ENCODE measurements around the gene SIGLEC5. TPM values are rescaled to one million over a fixed set of nuclear protein-coding genes. Genes with fewer than 3 reads are reported as not detected.

The SIGLEC5 gene
- total RNA-seq, 1 donor from 2014 or later = not detected

DNA sequence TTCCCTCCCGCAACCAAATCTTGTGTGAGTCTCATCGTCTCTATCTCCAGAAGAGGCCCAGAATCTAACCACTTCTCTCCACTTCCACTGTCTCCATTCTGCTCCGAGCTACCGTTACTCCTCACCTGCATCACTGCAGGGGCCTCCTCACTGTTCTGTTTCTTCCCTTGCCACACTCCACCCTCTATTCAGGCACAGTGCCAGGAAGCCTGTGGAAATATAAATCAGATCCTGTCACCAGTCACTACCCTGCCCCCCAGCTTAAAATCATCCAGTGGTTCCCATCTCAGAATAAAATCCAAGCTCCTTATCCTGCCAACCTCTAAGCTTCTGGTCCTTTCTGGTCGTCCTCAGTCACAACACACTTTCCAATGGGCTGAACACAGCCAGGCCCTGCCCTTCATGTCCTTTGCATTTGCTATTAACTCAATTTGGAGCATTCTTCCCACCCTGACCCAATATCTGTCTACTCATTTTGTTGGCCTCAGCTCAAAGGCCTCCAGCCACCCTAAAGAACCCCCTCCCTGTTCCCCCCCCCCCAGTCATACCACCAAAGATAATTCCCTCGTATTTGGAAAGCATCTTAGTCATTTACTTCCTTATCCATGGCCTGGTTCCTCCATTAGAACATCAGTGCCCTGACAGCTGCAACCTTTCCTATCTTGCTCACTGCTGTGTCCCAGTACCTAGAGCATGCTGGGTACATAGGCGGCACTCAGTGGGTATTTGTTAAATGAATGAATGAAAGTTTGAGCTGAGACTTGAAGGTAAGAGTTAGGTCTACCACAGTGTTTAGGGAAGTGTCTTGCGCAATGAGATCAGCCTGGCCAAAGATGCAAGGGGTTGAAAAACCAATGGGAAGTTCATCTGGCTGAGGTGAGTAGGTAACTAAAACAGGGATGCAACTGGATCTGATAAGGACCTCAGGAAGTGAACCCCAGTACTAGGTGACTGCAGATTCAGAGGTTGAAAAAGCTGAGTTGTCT, 34.7 kb downstream of the SIGLEC5 start:
- Mint-ChIP-seq H3K27ac (ENCODE audit: unreplicated experiment) (no peak overlapping the region), H3K27me3 (ENCODE audit: low read depth, unreplicated experiment) (peaks cover 4% of the 10 kb centered on the region), H3K9me3 (ENCODE audit: unreplicated experiment) (peaks cover 10% of the 10 kb centered on the region), H3K4me1 (ENCODE audit: low read depth, unreplicated experiment) (peaks cover 4% of the 10 kb centered on the region), H3K36me3 (ENCODE audit: low read depth, unreplicated experiment) (peaks cover 6% of the 10 kb centered on the region), H3K4me3 (ENCODE audit: unreplicated experiment) (peak overlapping the region; percentile 90)
- Histone ChIP-seq H4K20me1 (ENCODE audit: insufficient read depth, low read length) (no peaks in the 10 kb centered on the region), H3K27ac (ENCODE audit: low read depth, low read length) (no peak overlapping the region), H3K9me3 (ENCODE audit: insufficient read depth, low read depth, low read length) (peaks cover 2% of the 10 kb centered on the region), H3K4me1 (ENCODE audit: insufficient read depth, low read length) (no peaks in the 10 kb centered on the region), H3K36me3 (ENCODE audit: insufficient read depth, low read length) (no peaks in the 10 kb centered on the region), H3K4me2 (ENCODE audit: low read length) (peak overlapping the region; percentile 96), H3K79me2 (ENCODE audit: insufficient read depth, low read length) (no peaks in the 10 kb centered on the region), H3K27me3 (ENCODE audit: insufficient read depth, low read length) (peaks cover 2% of the 10 kb centered on the region), H3K4me3 (ENCODE audit: insufficient read depth, low read depth, low read length) (peak overlapping the region; percentile 74), H3K9ac (ENCODE audit: low read length) (no peak overlapping the region), H2AFZ (ENCODE audit: low read depth, low read length) (peak overlapping the region; percentile 100)
- no peak for FAIRE-seq
- TF ChIP-seq, protein P1, sequence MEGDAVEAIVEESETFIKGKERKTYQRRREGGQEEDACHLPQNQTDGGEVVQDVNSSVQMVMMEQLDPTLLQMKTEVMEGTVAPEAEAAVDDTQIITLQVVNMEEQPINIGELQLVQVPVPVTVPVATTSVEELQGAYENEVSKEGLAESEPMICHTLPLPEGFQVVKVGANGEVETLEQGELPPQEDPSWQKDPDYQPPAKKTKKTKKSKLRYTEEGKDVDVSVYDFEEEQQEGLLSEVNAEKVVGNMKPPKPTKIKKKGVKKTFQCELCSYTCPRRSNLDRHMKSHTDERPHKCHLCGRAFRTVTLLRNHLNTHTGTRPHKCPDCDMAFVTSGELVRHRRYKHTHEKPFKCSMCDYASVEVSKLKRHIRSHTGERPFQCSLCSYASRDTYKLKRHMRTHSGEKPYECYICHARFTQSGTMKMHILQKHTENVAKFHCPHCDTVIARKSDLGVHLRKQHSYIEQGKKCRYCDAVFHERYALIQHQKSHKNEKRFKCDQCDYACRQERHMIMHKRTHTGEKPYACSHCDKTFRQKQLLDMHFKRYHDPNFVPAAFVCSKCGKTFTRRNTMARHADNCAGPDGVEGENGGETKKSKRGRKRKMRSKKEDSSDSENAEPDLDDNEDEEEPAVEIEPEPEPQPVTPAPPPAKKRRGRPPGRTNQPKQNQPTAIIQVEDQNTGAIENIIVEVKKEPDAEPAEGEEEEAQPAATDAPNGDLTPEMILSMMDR (IDR thresholded peaks at IDR 0.05; ENCODE audit: insufficient read depth, low read depth, low read length) = no peak
- TF ChIP-seq EZH2 (IDR thresholded peaks at IDR 0.05; ENCODE audit: insufficient read depth, low read length) = no peak
- no peak for DNase-seq (ENCODE audit: low read depth)

DNA sequence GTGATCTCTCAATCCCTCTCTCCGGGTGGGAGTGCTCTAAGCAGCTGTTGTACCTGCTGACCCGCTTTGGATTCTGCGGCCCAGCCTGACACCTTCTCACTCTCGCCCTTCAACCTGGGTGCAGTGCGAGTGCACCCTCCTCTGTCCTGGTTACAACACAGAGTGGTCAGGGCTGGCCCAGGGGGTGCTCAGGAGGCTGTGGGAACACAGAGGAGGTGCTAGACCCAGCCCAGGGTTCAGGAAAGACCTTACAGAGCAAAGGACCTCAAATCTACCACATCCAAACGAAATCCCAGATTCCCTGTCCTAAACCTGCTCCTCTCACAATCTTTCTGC, 35.5 kb downstream of the SIGLEC5 start:
- peaks cover 4% of the 10 kb centered on the region for H3K4me1 Mint-ChIP-seq (ENCODE audit: low read depth, unreplicated experiment)
- no peak for DNase-seq (ENCODE audit: low read depth)
- Histone ChIP-seq H3K79me2 (ENCODE audit: insufficient read depth, low read length) (no peaks in the 10 kb centered on the region), H3K27me3 (ENCODE audit: insufficient read depth, low read length) (no peaks in the 10 kb centered on the region), H3K4me1 (ENCODE audit: insufficient read depth, low read length) (no peaks in the 10 kb centered on the region), H3K4me2 (ENCODE audit: low read length) (peak overlapping the region; percentile 96), H4K20me1 (ENCODE audit: insufficient read depth, low read length) (no peaks in the 10 kb centered on the region), H3K9me3 (ENCODE audit: insufficient read depth, low read depth, low read length) (peaks cover 7% of the 10 kb centered on the region), H3K36me3 (ENCODE audit: insufficient read depth, low read length) (no peaks in the 10 kb centered on the region), H3K27ac (ENCODE audit: low read depth, low read length) (no peak overlapping the region), H3K9ac (ENCODE audit: low read length) (peak overlapping the region; percentile 71), H3K4me3 (ENCODE audit: insufficient read depth, low read depth, low read length) (peak overlapping the region; percentile 74), H2AFZ (ENCODE audit: low read depth, low read length) (peak overlapping the region; percentile 100)
- peaks cover 8% of the 10 kb centered on the region for H3K9me3 Mint-ChIP-seq (ENCODE audit: unreplicated experiment)
- H3K36me3 Mint-ChIP-seq (ENCODE audit: low read depth, unreplicated experiment) = peaks cover 9% of the 10 kb centered on the region
- no peak for FAIRE-seq
- H3K27me3 Mint-ChIP-seq (ENCODE audit: low read depth, unreplicated experiment) = peaks cover 4% of the 10 kb centered on the region
- no peak for TF ChIP-seq EZH2 (IDR thresholded peaks at IDR 0.05; ENCODE audit: insufficient read depth, low read length)
- TF ChIP-seq, protein P1 (IDR thresholded peaks at IDR 0.05; ENCODE audit: insufficient read depth, low read depth, low read length) = no peak
- H3K27ac Mint-ChIP-seq (ENCODE audit: unreplicated experiment) = peak overlapping the region; percentile 85
- H3K4me3 Mint-ChIP-seq (ENCODE audit: unreplicated experiment) = peak overlapping the region; percentile 90
